ENCODE data around the gene TMEM170A.
"Not testable (repeated sequence)": the region's sequence is repeated elsewhere in the genome, so short reads cannot be mapped to it uniquely, and the experiment has no call there.

Gene TMEM170A, protein sequence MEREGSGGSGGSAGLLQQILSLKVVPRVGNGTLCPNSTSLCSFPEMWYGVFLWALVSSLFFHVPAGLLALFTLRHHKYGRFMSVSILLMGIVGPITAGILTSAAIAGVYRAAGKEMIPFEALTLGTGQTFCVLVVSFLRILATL

DNA sequence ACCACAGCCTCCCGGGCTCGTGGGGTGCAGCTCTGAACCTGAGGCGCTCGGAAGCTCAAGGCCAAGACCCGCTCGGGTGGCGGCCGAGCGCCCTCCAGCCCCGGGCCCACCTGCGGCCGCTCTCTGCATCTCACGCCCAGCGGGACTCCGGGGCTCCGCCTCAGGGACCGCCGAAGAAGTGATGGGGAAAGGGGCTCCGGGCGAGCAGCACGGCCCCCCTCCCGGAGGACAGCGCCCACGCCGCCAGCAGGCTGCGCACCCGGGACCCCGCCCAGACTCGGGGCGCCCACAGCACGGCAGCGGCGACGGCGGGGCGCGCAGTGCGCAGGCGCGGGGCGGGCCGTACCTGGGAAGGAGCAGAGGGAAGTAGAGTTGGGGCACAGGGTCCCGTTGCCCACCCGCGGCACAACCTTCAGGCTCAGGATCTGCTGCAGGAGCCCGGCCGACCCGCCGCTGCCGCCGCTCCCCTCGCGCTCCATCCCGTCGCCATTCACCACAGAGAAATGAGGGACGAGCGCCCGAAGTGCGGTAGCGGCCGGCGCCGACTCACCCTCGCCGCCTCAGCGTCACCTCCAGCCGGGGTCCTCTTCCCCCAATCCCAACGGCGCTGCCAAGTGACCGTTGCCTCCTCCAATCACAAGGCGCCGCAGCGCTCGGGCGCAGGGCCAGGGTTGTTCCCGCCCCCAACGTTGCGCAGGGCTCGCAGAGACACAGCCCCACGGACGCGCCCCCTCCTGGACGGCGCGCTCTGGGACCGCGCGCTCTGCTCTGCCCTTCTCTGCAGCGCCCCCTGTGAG is at the start of gene TMEM170A:
TSS of gene TMEM170A (minus strand) at position 568 of the 797 bp plus-strand sequence. CDS start at position 479, 89 bp downstream.
- DNase-seq = peak; percentile 98

GRCh38 chr16:75506574-75506973 is 42.1 kb upstream of the TMEM170A start:
- DNase-seq = no peak

DNA sequence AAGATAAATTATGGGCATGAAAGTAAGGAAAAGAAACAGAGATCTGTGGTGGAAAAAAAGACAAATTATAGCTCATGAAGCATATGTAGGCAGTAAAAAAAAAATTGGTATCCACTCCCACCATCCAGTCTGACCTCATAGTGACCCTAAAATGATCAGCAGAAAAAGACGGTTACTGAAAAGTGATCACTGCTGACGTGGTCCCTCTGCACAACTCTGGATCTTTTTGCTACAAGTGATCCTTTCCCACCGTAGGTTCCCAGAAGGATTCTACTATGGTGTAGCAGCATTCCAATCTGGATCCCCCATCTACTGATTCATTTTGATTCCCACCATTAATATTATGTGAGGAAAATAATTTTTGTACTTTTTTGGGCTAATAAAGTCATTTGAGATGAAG is 41.6 kb upstream of the TMEM170A start:
- DNase-seq = no peak

DNA sequence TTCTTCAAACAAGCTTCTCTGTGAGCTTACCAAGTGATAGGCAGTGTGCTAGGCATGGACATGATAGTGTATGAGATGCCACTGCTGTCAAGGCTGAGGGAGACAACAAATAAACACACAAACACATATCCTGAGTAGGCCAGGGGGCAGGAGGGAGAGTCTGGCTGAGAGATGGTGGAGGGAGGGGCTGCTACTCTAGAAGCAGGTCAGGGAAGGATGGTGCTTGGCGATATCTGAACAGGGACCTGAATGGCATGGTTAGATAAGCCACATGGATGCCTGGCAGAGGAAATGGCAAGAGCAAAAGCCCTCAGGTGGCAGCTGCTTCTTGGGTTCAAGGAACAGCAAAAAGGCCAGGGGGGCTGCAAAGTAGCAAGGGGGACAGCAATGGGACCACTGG is 39.3 kb upstream of the TMEM170A start:
- no peak for DNase-seq

GRCh38 chr16:75502916-75503605 is 38.6 kb upstream of the TMEM170A start:
- DNase-seq = no peak

GRCh38 chr16:75501820-75502219 is 37.3 kb upstream of the TMEM170A start:
- DNase-seq = not testable (repeated sequence)

DNA sequence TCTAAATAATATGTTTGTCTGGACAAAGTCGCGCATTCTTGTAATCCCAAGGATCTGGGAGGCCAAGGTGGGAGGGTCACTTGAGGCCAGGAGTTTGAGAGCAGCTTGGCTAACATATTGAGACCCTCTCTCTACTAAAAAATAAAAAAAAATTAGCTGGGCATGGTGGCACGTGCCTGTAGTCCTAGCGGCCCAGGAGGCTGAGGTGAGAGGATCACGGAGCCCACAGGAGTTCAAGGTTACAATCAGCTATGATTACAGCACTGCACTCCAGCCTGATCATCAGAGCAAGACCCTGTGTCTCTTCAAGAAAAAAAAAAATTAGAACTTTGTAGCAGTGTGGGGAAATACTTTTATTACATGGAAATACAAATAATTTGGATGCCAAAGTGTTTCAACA is 36.9 kb upstream of the TMEM170A start:
- no peak for DNase-seq

GRCh38 chr16:75498605-75499322 is 34.3 kb upstream of the TMEM170A start:
- DNase-seq = peak; percentile 21

DNA sequence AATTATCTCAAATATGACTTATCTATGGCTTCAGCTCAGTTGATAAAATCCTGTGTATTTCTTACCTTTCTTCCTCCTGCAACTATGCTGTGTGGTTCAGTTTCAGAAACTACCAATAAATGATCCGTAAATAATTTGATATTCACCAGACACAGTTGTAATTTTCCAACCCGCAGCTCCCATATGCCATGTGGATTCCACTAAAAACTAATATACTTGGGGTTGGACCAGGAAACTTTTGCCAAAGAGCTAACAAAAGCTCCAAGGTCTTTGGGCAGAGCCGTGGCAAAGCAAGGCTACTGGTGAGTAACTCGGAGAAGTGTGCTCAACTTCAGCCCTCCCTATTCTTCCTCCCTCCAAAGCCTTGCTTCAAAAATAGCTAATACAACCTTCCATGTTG is 33.1 kb upstream of the TMEM170A start:
- no peak for DNase-seq

DNA sequence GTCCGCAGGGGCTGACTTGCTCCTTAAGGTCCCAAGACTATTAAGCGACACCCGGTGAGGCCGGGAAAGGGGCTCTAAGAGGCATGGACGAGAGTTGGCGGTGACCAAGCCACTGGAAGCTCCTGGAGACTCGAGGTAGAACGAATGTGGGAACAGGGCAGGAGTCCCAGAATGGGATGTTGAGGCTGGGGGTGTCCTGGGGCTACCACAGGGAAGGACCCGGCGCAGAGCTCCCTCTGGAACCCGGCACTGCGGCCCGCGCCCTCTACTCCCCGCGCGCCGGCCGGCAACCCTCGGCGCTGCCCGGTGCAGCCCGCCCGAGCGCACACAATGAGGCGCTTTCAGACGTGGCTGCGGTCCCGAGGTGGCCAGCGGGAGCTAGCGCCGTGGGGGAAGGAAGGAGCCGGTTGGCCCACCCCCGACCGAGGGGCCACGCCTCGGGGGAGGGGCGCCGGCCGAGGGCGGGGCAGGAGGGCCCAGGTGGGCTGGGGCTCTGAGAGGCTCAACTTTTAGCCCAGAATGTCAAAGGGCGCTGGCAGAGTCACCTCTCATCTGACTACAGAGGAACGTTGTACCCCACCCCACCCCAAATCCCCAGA is 30.7 kb upstream of the TMEM170A start, which contains the start of gene CHST6:
TSS of gene CHST6 (minus strand) at position 366 of the 599 bp plus-strand sequence. CDS start 15,613 bp downstream, outside the sequence.
- DNase-seq = peak; percentile 70

DNA sequence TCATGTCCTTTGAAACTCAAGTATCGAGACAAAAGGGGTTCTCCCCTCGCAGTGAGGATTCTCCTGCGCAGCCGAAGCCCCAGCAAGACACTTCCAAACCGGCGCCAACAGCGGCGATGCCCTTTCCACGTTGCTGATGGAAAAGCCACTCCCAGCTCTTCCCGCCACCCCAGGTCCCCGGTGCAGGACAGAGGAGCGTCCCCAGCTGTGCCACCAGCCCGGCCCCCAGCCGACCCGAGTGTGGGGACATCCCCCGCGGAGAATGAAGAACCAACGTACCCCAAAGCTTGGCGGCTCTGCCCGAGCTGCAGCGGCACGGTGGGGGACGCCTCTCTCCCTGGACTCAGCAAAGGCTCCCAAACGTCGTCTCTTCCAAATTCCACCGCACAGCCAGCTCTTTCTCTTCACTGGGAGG is 30.2 kb upstream of the TMEM170A start:
- DNase-seq = peak; percentile 33

DNA sequence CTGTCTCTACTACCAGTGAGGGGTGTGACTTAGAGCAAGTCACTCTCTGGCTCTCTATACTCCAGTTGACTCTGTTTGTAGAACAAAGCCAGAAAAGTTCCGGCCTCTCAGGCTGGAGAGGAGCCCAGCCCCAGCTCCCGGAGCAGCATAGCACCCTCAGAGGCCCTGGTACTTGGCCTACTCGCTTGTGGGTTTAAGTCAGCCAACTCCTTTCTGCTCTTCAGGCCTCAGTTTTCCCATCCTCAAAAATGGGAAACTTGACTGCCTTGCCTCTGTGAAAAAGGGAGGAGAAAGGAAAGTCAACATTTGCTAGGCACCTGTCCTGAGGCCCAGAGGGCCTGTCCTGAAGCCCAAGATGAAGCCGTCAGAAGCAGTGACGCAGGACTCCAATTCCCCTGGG is 29.7 kb upstream of the TMEM170A start:
- no peak for DNase-seq

DNA sequence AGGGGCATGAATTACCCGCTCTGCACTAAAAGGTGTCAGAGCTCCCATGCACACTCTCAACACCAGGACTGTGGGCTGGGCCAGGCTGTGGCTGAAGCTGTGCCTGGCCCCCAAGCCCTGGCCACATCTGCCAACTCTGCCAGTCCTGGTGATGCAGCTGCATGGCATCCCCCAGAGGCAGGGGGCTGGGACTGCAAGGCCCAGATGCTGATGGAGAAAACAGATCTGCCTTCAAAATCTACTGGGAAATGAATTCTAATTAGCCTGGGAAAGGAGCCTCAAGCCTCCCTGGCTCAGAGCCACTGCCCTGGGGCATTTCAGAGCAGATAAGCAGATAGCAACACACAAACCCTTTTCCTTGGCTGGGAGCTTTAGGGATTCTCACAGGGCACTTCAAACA is 27.4 kb upstream of the TMEM170A start:
- no peak for DNase-seq

- no peak for DNase-seq
These were observed 23.8 kb upstream of the TMEM170A start for GRCh38 chr16:75488322-75488721.

GRCh38 chr16:75486676-75487313 is 22.3 kb upstream of the TMEM170A start:
- DNase-seq = no peak

DNA sequence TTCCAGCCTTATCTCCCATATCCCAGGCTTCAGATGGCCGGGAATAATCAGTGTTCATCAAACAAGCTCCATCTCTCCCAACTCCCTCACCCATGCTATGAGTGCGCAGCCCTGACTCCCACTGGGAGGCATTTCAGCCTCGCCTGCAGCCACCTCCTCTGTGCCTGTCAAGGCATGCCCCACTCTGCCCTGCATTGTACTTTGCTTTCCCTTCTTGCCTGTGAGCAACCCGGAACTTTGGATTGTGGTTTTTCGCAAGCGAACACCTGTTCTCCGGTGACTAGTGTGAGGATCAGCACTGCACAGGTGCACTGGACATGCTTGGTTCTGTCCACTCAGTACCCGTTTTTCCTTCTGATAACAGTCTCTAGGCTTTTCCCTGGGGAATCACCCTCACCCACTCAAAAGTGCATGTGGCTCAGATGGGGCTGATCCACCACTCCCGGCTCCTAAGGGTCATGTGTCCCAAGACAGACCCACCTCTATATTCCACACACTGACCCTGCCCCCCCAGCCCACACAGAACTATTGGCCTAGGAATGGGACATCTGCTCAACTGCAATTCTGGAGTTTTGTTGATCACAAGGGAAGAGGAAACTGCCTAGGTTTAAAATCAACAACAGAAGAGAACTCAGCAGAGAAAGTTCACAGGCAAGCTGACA is 21.7 kb upstream of the TMEM170A start:
- DNase-seq = no peak

DNA sequence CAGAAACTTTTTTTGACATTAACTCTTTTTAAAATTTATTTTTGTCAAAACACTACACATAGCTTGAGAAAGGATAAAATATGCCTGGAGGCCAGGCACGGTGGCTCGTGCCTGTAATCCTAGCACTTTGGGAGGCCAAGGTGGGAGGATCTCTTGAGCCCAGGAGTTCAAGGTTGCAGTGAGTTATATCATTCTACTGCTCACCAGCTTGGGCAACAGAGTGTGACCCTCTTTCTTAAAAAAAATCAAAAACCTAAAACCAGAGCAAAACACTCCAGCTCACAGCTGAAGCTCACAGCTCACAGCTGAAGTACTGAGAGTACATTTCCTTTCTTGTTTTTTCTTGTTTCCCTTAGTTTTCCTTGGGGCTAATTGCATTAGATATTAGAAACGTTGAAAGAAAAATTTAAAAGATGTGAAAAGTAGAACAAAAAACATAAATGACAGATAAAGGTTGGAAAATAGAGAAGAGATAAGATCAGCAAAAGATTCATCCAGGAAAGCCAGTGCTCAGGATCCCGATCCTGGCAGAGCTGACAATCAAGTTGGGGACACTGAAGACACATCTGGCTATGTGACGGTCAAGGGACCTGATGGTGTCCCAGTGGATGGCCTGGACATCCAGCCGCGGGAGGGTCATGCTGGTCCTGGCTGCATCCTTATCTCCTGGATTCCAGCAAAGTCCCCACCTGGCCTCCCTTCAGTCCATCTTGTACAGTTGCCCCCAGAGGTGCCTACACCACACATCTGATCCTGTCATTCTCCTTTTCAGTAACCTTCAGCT is 20.9 kb upstream of the TMEM170A start:
- no peak for DNase-seq

- DNase-seq = no peak
These were observed 18.7 kb upstream of the TMEM170A start for GRCh38 chr16:75483222-75483621.

- no peak for DNase-seq
These were observed 18.1 kb upstream of the TMEM170A start for GRCh38 chr16:75482434-75483205.

DNA sequence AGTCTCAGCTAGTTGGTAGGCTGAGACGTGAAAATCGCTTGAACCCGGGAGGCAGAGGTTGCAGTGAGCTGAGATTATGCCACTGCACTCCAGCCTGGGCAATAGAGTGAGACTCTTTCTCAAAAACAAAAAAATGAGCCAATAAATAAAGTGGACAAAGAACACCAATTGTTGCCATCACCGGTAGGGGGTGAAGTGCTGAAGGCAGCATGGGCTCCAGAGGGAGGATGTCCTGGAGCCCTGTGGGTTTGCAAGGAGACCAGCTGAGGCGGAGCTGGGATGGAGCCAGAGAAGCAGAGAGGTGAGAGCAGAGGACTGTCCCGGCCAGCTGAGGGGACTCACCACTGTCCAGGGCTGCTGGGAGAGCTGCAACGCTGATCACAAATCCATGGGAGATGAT is 17.0 kb upstream of the TMEM170A start:
- DNase-seq = no peak
